ENCODE measurements around the gene PPRC1.

The PPRC1 gene

GRCh38 chr10:102121739-102122372 is 11.0 kb upstream of the PPRC1 start:
- H3K36me3 ChIP-seq (ENCODE audit: low read depth), result no peaks in the 10 kb centered on the region
- no peak for TF ChIP-seq CTCF (IDR thresholded peaks at IDR 0.05; ENCODE audit: poor library complexity, severe bottlenecking)
- H3K27me3 ChIP-seq (ENCODE audit: insufficient read depth, poor library complexity, severe bottlenecking), result no peaks in the 10 kb centered on the region
- H3K4me1 ChIP-seq (ENCODE audit: insufficient read depth, poor library complexity, severe bottlenecking), result peaks cover 28% of the 10 kb centered on the region
- DNase-seq (ENCODE audit: low spot score), result no peak
- H3K27ac ChIP-seq (ENCODE audit: poor library complexity, severe bottlenecking), result peak overlapping the region; percentile 73
- ATAC-seq (ENCODE audit: low read depth), result no peak
- H3K9me3 ChIP-seq (ENCODE audit: severe bottlenecking), result no peaks in the 10 kb centered on the region
- no peak overlapping the region for H3K4me3 ChIP-seq (ENCODE audit: severe bottlenecking)

GRCh38 chr10:102122450-102122849 is 10.4 kb upstream of the PPRC1 start:
- H3K27ac ChIP-seq (ENCODE audit: poor library complexity, severe bottlenecking), result no peak overlapping the region

GRCh38 chr10:102123223-102123622 is 9.6 kb upstream of the PPRC1 start:
- no peak for DNase-seq (ENCODE audit: low spot score)
- peaks cover 17% of the 10 kb centered on the region for H3K4me1 ChIP-seq (ENCODE audit: insufficient read depth, poor library complexity, severe bottlenecking)
- H3K36me3 ChIP-seq (ENCODE audit: low read depth), result no peaks in the 10 kb centered on the region
- no peak for TF ChIP-seq CTCF (IDR thresholded peaks at IDR 0.05; ENCODE audit: poor library complexity, severe bottlenecking)
- no peak overlapping the region for H3K4me3 ChIP-seq (ENCODE audit: severe bottlenecking)
- no peaks in the 10 kb centered on the region for H3K9me3 ChIP-seq (ENCODE audit: severe bottlenecking)
- ATAC-seq (ENCODE audit: low read depth), result no peak
- no peak overlapping the region for H3K27ac ChIP-seq (ENCODE audit: poor library complexity, severe bottlenecking)
- H3K27me3 ChIP-seq (ENCODE audit: insufficient read depth, poor library complexity, severe bottlenecking), result no peaks in the 10 kb centered on the region

More at GRCh38 chr10:102122450-102122849, 10.4 kb upstream of the PPRC1 start:
- Histone ChIP-seq H3K4me3 (ENCODE audit: severe bottlenecking) (no peak overlapping the region), H3K9me3 (ENCODE audit: severe bottlenecking) (no peaks in the 10 kb centered on the region), H3K4me1 (ENCODE audit: insufficient read depth, poor library complexity, severe bottlenecking) (peaks cover 23% of the 10 kb centered on the region), H3K27me3 (ENCODE audit: insufficient read depth, poor library complexity, severe bottlenecking) (no peaks in the 10 kb centered on the region), H3K36me3 (ENCODE audit: low read depth) (no peaks in the 10 kb centered on the region)
- ATAC-seq (ENCODE audit: low read depth), result no peak
- TF ChIP-seq CTCF (IDR thresholded peaks at IDR 0.05; ENCODE audit: poor library complexity, severe bottlenecking), result no peak
- DNase-seq (ENCODE audit: low spot score), result no peak

GRCh38 chr10:102131286-102132170 is 1.3 kb upstream of the PPRC1 start:
- no peak for DNase-seq (ENCODE audit: low spot score)
- Histone ChIP-seq H3K36me3 (ENCODE audit: low read depth) (peaks cover 20% of the 10 kb centered on the region), H3K27ac (ENCODE audit: poor library complexity, severe bottlenecking) (peak overlapping the region; percentile 90), H3K4me3 (ENCODE audit: severe bottlenecking) (no peak overlapping the region), H3K4me1 (ENCODE audit: insufficient read depth, poor library complexity, severe bottlenecking) (peaks cover 30% of the 10 kb centered on the region), H3K9me3 (ENCODE audit: severe bottlenecking) (no peaks in the 10 kb centered on the region), H3K27me3 (ENCODE audit: insufficient read depth, poor library complexity, severe bottlenecking) (no peaks in the 10 kb centered on the region)
- no peak for ATAC-seq (ENCODE audit: low read depth)
- no peak for TF ChIP-seq CTCF (IDR thresholded peaks at IDR 0.05; ENCODE audit: poor library complexity, severe bottlenecking)

Data from RWPE2 (cell line).